HUES6 (cell line): ENCODE measurements around the gene SLC38A11.
"Not testable (repeated sequence)": the region's sequence is repeated elsewhere in the genome, so short reads cannot be mapped to it uniquely, and the experiment has no call there.

Experiments
- H3K27ac ChIP-seq: 2 replicates; pipeline ENCODE4 v1.7.0; 2013; ENCODE audit warnings: low read depth, mild to moderate bottlenecking, low read length, inconsistent platforms
- H3K27me3 ChIP-seq: 2 replicates; pipeline ENCODE4 v1.6.1; 2013; ENCODE audit warnings: low read length; ENCODE audit not compliant: control insufficient read depth, insufficient read depth
- H3K36me3 ChIP-seq: 2 replicates; pipeline ENCODE4 v1.6.1; 2013; ENCODE audit warnings: low read length; ENCODE audit not compliant: control insufficient read depth, insufficient read depth
- H3K4me1 ChIP-seq: 2 replicates; pipeline ENCODE4 v1.6.1; 2013; ENCODE audit warnings: low read length; ENCODE audit not compliant: control insufficient read depth, insufficient read depth
- H3K4me3 ChIP-seq: 2 replicates; pipeline ENCODE4 v1.5.1; 2013; ENCODE audit warnings: low read depth, low read length
- H3K9ac ChIP-seq: one replicate; pipeline ENCODE4 v1.6.1; 2013; ENCODE audit warnings: mild to moderate bottlenecking, low read length
- H3K9me3 ChIP-seq: 2 replicates; pipeline ENCODE4 v1.6.1; 2013; ENCODE audit warnings: low read depth, low read length; ENCODE audit not compliant: control insufficient read depth, insufficient read depth

Gene SLC38A11

GRCh38 chr2:164875334-164876205, 79.8 kb downstream of the SLC38A11 start:
- no peak overlapping the region for H3K9ac ChIP-seq
- H3K27me3 ChIP-seq, result no peaks in the 10 kb centered on the region
- no peaks in the 10 kb centered on the region for H3K36me3 ChIP-seq
- H3K4me1 ChIP-seq, result peaks cover 5% of the 10 kb centered on the region; the same call in 1 of the 2 replicates
- H3K27ac ChIP-seq, result no peak overlapping the region
- no peak overlapping the region for H3K4me3 ChIP-seq
- no peaks in the 10 kb centered on the region for H3K9me3 ChIP-seq

DNA sequence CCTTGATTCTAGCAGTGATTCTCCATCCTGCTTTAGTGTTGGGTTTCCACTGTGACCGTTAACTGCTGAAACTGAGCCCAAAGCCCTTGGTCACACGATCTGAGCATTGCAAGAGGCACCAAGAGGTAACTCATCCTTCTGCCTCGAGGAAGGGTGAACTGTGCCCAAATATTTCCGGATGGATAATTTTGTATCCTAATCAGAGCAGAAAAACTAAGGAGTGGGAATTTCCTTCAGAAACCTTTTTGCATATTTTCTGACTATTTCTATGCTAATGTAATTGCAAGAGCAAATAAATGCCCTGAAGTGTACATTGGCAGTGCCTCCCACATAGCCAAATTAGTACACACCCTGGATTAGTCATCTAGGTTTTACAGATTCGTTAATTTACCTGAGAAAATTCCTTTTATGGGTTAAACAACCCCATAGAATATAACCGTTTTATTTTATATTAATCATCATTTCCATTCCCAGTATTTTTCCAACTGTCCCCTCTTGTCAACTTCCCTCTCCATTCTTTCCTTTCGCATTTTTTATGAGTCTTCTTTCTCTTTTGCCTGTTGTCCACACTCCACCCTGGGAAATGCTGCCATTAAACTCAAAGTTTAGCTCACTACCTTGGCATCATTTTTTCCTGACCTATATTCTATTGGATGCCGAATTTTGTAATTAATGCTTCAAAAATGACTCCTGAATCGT, 82.0 kb downstream of the SLC38A11 start:
- Histone ChIP-seq H3K4me3 (no peak overlapping the region), H3K9me3 (no peaks in the 10 kb centered on the region), H3K36me3 (no peaks in the 10 kb centered on the region), H3K27ac (no peak overlapping the region), H3K27me3 (no peaks in the 10 kb centered on the region), H3K4me1 (no peaks in the 10 kb centered on the region), H3K9ac (no peak overlapping the region)

DNA sequence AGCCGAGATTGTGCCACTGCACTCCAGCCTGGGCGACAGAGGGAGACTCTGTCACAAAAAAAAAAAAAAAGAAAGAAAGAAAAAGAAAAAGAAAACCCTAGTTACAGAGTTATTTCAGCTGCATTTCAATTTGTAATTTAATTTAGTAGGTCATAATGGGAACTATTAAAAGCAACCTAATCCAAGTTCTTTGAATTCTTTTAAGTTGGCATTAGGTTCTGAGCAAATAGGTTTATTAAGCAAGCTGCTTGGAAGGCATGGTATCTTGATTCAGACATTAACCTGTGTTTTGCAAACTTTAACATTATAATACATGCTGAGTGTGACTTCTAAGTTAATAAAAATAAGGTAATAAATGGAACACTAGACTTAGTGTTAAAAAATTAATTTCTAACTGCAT, 83.9 kb downstream of the SLC38A11 start:
- Histone ChIP-seq H3K9me3 (no peaks in the 10 kb centered on the region), H3K4me3 (no peak overlapping the region), H3K4me1 (no peaks in the 10 kb centered on the region)

GRCh38 chr2:164869420-164869772, 85.9 kb downstream of the SLC38A11 start:
- Histone ChIP-seq H3K4me3 (no peak overlapping the region), H3K27me3 (no peaks in the 10 kb centered on the region), H3K9me3 (no peaks in the 10 kb centered on the region), H3K4me1 (no peaks in the 10 kb centered on the region), H3K9ac (no peak overlapping the region), H3K27ac (no peak overlapping the region), H3K36me3 (no peaks in the 10 kb centered on the region)

More for the DNA sequence above, 83.9 kb downstream of the SLC38A11 start:
- H3K36me3 ChIP-seq, result no peaks in the 10 kb centered on the region
- H3K9ac ChIP-seq, result no peak overlapping the region
- H3K27me3 ChIP-seq, result no peaks in the 10 kb centered on the region
- no peak overlapping the region for H3K27ac ChIP-seq

GRCh38 chr2:164868563-164869419, 86.5 kb downstream of the SLC38A11 start:
- Histone ChIP-seq H3K27me3 (no peaks in the 10 kb centered on the region), H3K27ac (no peak overlapping the region), H3K36me3 (no peaks in the 10 kb centered on the region), H3K4me3 (no peak overlapping the region), H3K9ac (no peak overlapping the region), H3K4me1 (no peaks in the 10 kb centered on the region), H3K9me3 (no peaks in the 10 kb centered on the region)

- no peak overlapping the region for H3K4me3 ChIP-seq
- no peaks in the 10 kb centered on the region for H3K9me3 ChIP-seq
- no peaks in the 10 kb centered on the region for H3K36me3 ChIP-seq
- H3K27ac ChIP-seq, result no peak overlapping the region
- no peaks in the 10 kb centered on the region for H3K27me3 ChIP-seq
- no peak overlapping the region for H3K9ac ChIP-seq
- H3K4me1 ChIP-seq, result no peaks in the 10 kb centered on the region
Measured at GRCh38 chr2:164867779-164868397, 87.4 kb downstream of the SLC38A11 start.

GRCh38 chr2:164866381-164866780, 88.9 kb downstream of the SLC38A11 start:
- not testable (repeated sequence) for H3K36me3 ChIP-seq, H3K27ac ChIP-seq, H3K4me3 ChIP-seq, H3K9me3 ChIP-seq, H3K4me1 ChIP-seq, H3K27me3 ChIP-seq, H3K9ac ChIP-seq

GRCh38 chr2:164860694-164861042, 94.7 kb downstream of the SLC38A11 start:
- Histone ChIP-seq H3K9me3 (no peaks in the 10 kb centered on the region), H3K27ac (no peak overlapping the region), H3K36me3 (no peaks in the 10 kb centered on the region), H3K9ac (no peak overlapping the region), H3K4me3 (no peak overlapping the region), H3K27me3 (no peaks in the 10 kb centered on the region), H3K4me1 (no peaks in the 10 kb centered on the region)

DNA sequence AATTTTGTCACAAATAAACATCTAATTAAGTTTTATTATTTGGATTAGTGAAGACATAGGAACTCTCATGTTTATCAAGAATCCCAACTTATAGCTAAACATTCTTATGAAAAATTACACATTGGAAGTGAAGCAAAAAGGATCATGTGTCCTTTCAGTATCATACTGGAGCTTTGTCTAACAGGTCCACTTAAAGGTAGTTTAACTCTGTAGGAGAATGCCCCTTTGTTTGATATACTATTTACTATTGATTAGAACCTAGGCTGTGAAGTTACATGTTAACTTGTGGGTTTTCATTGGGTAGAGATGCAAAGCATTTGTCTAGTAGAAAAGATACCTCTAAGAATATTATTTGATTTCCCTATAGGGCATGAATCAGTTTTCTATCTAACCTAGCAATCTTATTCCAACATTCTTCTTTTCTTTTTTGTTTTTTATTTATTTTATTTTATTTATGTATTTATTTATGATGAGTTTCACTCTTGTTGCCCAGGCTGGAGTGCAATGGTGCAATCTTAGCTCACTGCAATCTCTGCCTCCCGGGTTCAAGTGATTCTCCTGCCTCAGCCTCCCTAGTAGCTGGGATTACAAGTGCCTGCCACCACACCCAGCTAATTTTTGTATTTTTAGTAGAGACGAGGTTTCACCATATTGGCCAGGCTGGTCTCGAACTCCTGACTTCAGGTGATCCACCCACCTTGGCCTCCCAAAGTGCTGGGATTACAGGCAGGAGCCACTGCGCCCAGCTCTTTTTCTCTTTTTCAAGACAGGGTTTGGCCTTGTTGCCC, 95.2 kb downstream of the SLC38A11 start:
- H3K9ac ChIP-seq, H3K4me1 ChIP-seq, H3K4me3 ChIP-seq, H3K27me3 ChIP-seq, H3K9me3 ChIP-seq, H3K27ac ChIP-seq, H3K36me3 ChIP-seq: not testable (repeated sequence)

DNA sequence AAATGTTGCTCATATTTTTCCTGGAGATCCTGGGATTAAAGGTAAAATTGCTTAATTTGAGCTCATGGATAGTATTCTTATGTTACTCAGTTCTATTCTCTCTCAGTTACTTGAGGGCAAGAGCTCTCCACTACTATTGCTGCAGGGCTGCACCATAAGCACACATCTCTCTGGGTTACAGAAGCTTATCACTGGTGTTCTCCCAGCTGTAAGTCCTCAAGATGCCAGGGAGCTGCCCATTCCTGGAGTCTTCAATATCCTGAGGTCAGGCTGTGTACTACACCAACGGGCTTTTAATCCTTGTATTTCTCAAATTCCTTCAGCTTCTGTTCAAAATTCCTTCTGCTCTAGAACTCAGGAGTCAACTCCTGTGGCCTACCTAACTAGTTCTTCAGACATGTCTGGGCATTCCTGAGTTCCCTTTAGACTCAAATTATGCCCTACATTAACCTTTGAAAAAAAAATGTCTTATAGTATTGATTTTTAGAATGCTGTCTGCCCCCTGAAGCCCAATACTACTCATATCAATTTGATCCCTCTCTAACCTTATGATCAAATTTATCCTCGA, 96.0 kb downstream of the SLC38A11 start:
- H3K4me1 ChIP-seq, result no peaks in the 10 kb centered on the region
- no peaks in the 10 kb centered on the region for H3K9me3 ChIP-seq
- H3K36me3 ChIP-seq, result no peaks in the 10 kb centered on the region
- H3K27ac ChIP-seq, result no peak overlapping the region
- H3K27me3 ChIP-seq, result no peaks in the 10 kb centered on the region
- no peak overlapping the region for H3K9ac ChIP-seq
- no peak overlapping the region for H3K4me3 ChIP-seq
